Kidney epithelial cell (primary cell): Measurements from ENCODE around the gene KRTAP5-4. TPM values are rescaled to one million over a fixed set of nuclear protein-coding genes. Genes with fewer than 3 reads are reported as not detected.

Experiments
- DNase-seq: peaks from one replicate; pipeline ENCODE4 v3.0.0-alpha.2; 2010; ENCODE audit warnings: low read depth
- H3K27me3 ChIP-seq: 2 replicates; pipeline ENCODE4 v1.6.0; 2011; ENCODE audit warnings: low read length; ENCODE audit not compliant: control insufficient read depth, insufficient read depth
- H3K36me3 ChIP-seq: 2 replicates; pipeline ENCODE4 v1.5.1; 2011; ENCODE audit warnings: low read length; ENCODE audit not compliant: control insufficient read depth, insufficient read depth
- H3K4me3 ChIP-seq: 2 replicates; pipeline ENCODE4 v1.5.1; 2011; ENCODE audit warnings: low read depth, mild to moderate bottlenecking, control low read depth, low read length
- CTCF ChIP-seq: IDR thresholded peaks from 2 replicates; pipeline ENCODE4 v1.5.1; 2011; ENCODE audit warnings: mild to moderate bottlenecking, moderate library complexity, low read length, control low read depth, inconsistent platforms; ENCODE audit not compliant: insufficient read depth, poor library complexity, severe bottlenecking
- total RNA-seq: library from RNA; depleted of rRNA; stranded (reverse); fragments of >200 nt; gene quantifications from 2 replicates; pipeline ENCODE4 v1.2.3, GENCODE V29; 2015

Gene KRTAP5-4
- total RNA-seq, 1 donor from 2014 or later: not detected

DNA sequence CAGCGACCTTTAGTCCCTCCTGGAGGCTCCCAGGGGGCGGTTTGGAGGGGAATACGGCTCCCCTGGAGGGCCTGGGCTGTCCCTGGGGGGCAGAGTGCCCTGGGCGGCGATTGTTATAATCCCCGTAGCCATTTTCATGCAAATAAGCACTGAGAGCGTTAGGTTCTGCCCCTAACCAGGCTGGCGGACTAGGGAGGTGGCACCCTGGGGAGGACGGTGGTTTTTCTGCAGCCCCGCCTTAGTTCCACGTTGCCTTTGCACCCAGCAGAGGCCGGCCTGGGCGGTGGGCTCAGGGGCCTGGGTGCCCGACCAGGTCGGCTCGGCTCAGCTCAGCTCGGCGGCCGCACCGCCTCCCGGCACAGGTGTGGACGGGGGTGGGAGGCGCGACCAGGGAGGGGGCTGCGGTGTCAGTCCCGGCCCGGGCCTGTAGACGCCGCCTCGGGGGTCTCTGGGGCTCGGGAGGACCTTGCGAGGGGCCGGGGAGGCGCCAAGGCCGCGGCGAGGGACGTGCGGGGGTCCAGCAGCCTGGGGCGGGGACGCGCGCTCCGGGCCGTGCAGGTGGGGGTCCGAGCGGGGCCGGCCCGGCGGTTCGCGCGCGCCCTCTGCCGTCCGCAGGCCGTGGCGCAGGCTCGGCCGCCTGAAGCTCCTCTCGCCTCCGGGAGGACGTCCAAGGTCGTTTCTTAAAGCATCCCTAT lies 47.6 kb downstream of the KRTAP5-4 start:
- Histone ChIP-seq H3K36me3 (no peaks in the 10 kb centered on the region), H3K27me3 (peaks cover 3% of the 10 kb centered on the region), H3K4me3 (peak overlapping the region; percentile 67)
- DNase-seq: no peak
- peak; percentile 31 for TF ChIP-seq CTCF

DNA sequence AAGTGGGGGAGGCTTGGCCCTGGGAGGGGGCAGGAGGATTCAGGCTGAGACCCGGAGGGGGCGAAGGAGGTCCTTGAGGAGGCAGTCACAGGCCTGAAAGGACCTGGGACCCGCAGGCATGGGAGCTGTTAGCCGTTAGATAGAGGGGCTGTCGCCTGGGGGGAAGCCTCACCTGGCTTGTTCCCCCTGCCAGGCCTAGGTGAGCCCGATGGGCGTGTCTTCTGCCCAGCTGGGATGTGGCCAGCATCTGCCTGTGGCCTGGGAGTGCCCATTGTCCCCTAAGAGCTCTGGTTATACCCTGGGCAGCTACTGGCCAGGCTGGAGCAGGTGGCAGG lies 48.1 kb downstream of the KRTAP5-4 start:
- no peak for TF ChIP-seq CTCF
- no peak for DNase-seq
- H3K4me3 ChIP-seq: peak overlapping the region; percentile 67
- no peaks in the 10 kb centered on the region for H3K36me3 ChIP-seq
- H3K27me3 ChIP-seq: peaks cover 3% of the 10 kb centered on the region

GRCh38 chr11:1573077-1573902 lies 48.6 kb downstream of the KRTAP5-4 start:
- no peak for DNase-seq
- Histone ChIP-seq H3K36me3 (no peaks in the 10 kb centered on the region), H3K4me3 (peak overlapping the region; percentile 67), H3K27me3 (peaks cover 3% of the 10 kb centered on the region)
- TF ChIP-seq CTCF: no peak

DNA sequence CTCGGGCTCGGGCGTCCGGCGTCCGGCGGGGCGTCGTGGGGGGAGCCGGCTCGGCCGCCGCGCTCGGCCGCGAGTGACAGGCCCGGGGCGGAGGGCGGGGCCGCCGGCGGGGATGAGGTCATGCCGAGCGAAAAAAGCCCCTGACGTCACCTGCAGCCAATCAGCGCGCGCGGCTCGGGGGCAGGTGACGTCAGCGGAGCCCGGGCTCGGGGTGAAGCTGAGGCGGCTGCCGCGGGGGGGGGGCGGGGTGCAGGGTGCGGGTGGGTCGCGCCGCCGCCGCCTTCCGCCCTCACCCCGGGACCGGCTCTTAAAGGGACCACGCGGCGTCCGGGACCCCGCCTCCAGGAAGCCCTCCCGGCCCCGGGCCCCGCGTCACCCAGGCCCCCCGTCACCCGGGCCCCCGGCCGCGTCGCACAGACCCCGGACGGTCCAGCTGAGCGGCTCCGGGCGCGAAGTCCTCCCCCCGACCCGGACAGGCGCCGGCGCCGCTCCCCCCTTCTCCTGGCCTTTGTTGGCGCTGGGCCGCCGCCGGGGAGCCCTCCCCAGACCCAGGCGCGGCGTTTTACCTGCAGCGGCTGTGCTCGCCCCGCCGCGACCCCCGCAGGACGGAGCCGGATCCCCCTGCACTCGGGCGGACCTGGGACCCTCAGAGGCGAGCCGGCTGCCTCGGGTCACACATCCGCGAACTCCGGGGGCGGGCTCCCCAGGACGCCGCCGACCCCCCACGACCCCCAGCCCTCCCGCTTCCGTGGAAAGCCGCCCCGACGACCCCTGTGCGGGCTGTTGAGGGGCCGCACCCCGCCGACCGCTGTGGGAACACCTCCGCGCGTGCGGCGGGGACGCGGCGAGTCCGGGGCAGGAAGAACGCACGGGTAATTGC lies 49.5 kb downstream of the KRTAP5-4 start, which contains the start of gene DUSP8:
Gene DUSP8, minus strand, starts transcription at position 75 of the 880 bp plus-strand sequence. CDS start 6,445 bp downstream, outside the sequence.
- Histone ChIP-seq H3K36me3 (no peaks in the 10 kb centered on the region), H3K27me3 (peaks cover 3% of the 10 kb centered on the region), H3K4me3 (peak within 1 kb of the TSS; percentile 67)
- peak; percentile 34 for DNase-seq
- TF ChIP-seq CTCF: no peak

DNA sequence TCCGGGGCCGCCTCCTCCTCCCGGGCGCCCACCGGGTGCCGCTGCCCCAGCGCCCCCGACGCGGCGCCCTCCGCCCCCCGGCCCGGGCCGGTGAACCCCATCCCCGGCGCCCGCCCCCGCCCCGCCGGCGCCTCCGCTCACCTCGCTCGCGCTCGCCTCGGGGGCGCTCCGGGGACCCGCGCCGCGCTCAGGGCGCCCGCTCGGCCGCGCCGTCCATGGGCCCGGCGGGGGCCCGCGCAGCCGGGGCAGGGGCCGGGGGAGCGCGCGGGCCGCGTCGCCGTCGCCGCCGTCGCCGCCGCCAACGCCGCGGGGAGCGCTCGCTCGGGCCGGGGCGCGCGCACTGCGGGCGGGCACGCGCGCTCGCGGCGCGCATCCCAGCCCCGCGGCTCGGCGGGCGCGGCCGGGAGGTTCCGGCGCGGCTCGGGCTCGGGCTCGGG lies 50.2 kb downstream of the KRTAP5-4 start:
- H3K27me3 ChIP-seq: peaks cover 3% of the 10 kb centered on the region
- DNase-seq: no peak
- TF ChIP-seq CTCF: no peak
- peak overlapping the region; percentile 58 for H3K4me3 ChIP-seq
- no peaks in the 10 kb centered on the region for H3K36me3 ChIP-seq

Other genes with a start within 250 kb of the KRTAP5-4 start
- 0.75 and 2.4 TPM in 2 replicates for gene BRSK2, start 232.2 kb downstream of the KRTAP5-4 start, total RNA-seq
- gene MOB2, start 135.4 kb downstream of the KRTAP5-4 start, total RNA-seq: 18.1 and 32.0 TPM in 2 replicates
- gene DUSP8, start 49.9 kb downstream of the KRTAP5-4 start, total RNA-seq: 7.6 and 19.2 TPM in 2 replicates
- not detected in 2 replicates for gene KRTAP5-1, start 36.9 kb downstream of the KRTAP5-4 start, total RNA-seq
- not detected in 2 replicates for gene KRTAP5-2, start 23.8 kb downstream of the KRTAP5-4 start, total RNA-seq
- not detected in 2 replicates for gene KRTAP5-3, start 13.7 kb downstream of the KRTAP5-4 start, total RNA-seq
- gene KRTAP5-5, start 7.6 kb upstream of the KRTAP5-4 start, total RNA-seq: not detected in 2 replicates
- gene KRTAP5-6, start 75.1 kb upstream of the KRTAP5-4 start, total RNA-seq: not detected in 2 replicates
- 0.14 and 1.1 TPM in 2 replicates for gene IFITM10, start 128.5 kb upstream of the KRTAP5-4 start, total RNA-seq
- 425 and 603 TPM in 2 replicates for gene CTSD, start 141.8 kb upstream of the KRTAP5-4 start, total RNA-seq
- gene SYT8, start 212.9 kb upstream of the KRTAP5-4 start, total RNA-seq: 0.17 TPM in 1 of 2 replicates, not detected in the other
- gene TNNI2, start 216.8 kb upstream of the KRTAP5-4 start, total RNA-seq: not detected in 2 replicates
- gene LSP1, start 230.9 kb upstream of the KRTAP5-4 start, total RNA-seq: not detected in 2 replicates